GM19468 (cell line): Measurements from ENCODE around the gene CATSPERB.
"Not testable (repeated sequence)": the region's sequence is repeated elsewhere in the genome, so short reads cannot be mapped to it uniquely, and the experiment has no call there.

ENCODE experiments used
- ATAC-seq: cut with Tn5 transposase; IDR thresholded peaks from one replicate; pipeline ENCODE4 v1.9.1; 2021; ENCODE audit warnings: mild to moderate bottlenecking, moderate library complexity, moderate number of reproducible peaks; ENCODE audit not compliant: unreplicated experiment; ENCODE audit errors: extremely low read depth

Gene CATSPERB

GRCh38 chr14:91731986-91732385, at the start of gene CATSPERB:
CATSPERB (minus strand) TSS chr14:91732086; CDS start chr14:91729479, 2,607 bp downstream.
- ATAC-seq: no peak

- ATAC-seq: no peak
Measured at GRCh38 chr14:91780452-91780851, 48.6 kb upstream of the CATSPERB start.

- ATAC-seq: no peak
Measured at GRCh38 chr14:91778217-91778616, 46.3 kb upstream of the CATSPERB start.

- no peak for ATAC-seq
Measured at GRCh38 chr14:91774140-91775096, 42.5 kb upstream of the CATSPERB start.

GRCh38 chr14:91770185-91770584, 38.3 kb upstream of the CATSPERB start:
- no peak for ATAC-seq

- no peak for ATAC-seq
Measured at GRCh38 chr14:91755570-91756295, 23.8 kb upstream of the CATSPERB start.

GRCh38 chr14:91754819-91755218, 22.9 kb upstream of the CATSPERB start:
- ATAC-seq: no peak

- ATAC-seq: no peak
Measured at GRCh38 chr14:91754185-91754584, 22.3 kb upstream of the CATSPERB start.

- ATAC-seq: no peak
Measured at GRCh38 chr14:91753501-91754128, 21.7 kb upstream of the CATSPERB start.

GRCh38 chr14:91752961-91753360, 21.1 kb upstream of the CATSPERB start:
- no peak for ATAC-seq

GRCh38 chr14:91751719-91752118, 19.8 kb upstream of the CATSPERB start:
- no peak for ATAC-seq

- no peak for ATAC-seq
Measured at GRCh38 chr14:91750634-91751198, 18.8 kb upstream of the CATSPERB start.

GRCh38 chr14:91749868-91750267, 18.0 kb upstream of the CATSPERB start:
- no peak for ATAC-seq

- ATAC-seq: no peak
Measured at GRCh38 chr14:91748049-91748448, 16.2 kb upstream of the CATSPERB start.

GRCh38 chr14:91745344-91745743, 13.5 kb upstream of the CATSPERB start:
- ATAC-seq: no peak

GRCh38 chr14:91744068-91744480, 12.2 kb upstream of the CATSPERB start:
- ATAC-seq: no peak

GRCh38 chr14:91743305-91743653, 11.4 kb upstream of the CATSPERB start:
- ATAC-seq: no peak

GRCh38 chr14:91742621-91743304, 10.9 kb upstream of the CATSPERB start:
- ATAC-seq: no peak

GRCh38 chr14:91739867-91740266, 8.0 kb upstream of the CATSPERB start:
- not testable (repeated sequence) for ATAC-seq

GRCh38 chr14:91737619-91738018, 5.7 kb upstream of the CATSPERB start:
- no peak for ATAC-seq
